ENCODE data around the gene PPFIBP1.

- TF ChIP-seq POLR2A (IDR thresholded peaks at IDR 0.05) (no peak), EP300 (IDR thresholded peaks at IDR 0.05) (no peak), POLR2AphosphoS5 (IDR thresholded peaks at IDR 0.05) (no peak)
- TF ChIP-seq, protein P1, sequence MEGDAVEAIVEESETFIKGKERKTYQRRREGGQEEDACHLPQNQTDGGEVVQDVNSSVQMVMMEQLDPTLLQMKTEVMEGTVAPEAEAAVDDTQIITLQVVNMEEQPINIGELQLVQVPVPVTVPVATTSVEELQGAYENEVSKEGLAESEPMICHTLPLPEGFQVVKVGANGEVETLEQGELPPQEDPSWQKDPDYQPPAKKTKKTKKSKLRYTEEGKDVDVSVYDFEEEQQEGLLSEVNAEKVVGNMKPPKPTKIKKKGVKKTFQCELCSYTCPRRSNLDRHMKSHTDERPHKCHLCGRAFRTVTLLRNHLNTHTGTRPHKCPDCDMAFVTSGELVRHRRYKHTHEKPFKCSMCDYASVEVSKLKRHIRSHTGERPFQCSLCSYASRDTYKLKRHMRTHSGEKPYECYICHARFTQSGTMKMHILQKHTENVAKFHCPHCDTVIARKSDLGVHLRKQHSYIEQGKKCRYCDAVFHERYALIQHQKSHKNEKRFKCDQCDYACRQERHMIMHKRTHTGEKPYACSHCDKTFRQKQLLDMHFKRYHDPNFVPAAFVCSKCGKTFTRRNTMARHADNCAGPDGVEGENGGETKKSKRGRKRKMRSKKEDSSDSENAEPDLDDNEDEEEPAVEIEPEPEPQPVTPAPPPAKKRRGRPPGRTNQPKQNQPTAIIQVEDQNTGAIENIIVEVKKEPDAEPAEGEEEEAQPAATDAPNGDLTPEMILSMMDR (IDR thresholded peaks at IDR 0.05) = no peak
Measured at GRCh38 chr12:27511031-27511722, 12.8 kb upstream of the PPFIBP1 start.

Data from upper lobe of left lung (tissue), 4 donors.